Measurements from ENCODE around the gene CPSF4.

CPSF4 gene

DNA sequence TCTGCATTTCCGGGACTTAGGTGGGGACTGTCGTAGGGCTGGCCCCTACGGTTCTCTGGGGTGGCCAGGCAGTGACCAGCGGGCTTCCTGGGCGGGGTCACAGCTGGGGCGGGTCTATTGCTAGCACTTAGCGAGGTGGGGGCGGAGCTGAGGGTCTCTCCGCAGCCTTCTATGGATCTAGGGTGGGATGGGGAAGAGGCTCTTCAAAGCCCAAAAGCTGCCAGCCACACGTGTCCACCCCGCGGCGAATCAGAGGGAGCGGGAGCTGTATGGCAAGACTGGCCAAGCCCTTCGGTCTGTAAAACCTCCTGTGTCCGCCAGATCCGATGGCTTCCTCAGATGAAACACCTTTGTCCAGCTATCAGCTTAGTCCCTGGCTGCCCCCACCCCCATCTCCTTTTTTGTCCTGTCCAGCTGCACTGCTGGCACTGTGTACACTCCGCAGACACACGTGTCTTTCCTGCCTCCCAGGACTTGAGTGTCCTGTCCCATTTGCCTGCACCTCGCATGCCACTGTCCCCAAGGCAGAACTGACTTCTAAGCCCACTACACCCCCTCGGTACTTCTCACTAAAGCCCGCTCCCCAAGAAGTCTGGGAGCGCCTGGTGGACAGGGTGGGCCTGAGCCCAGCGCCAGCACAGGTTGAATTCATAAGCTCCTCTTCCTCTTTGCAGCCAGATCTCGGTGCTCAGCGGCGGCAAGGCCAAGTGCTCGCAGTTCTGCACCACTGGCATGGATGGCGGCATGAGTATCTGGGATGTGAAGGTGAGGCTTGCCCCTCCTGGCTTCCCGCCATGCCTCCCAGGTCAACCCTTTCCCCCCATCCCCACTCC lies 45.2 kb upstream of the CPSF4 start:
- ChIA-PET POLR2A (ENCODE audit: low non-redundant PET) (interaction anchor here (1.7 kb wide), 1 partner anchor 11 kb away, joined by 3 read pairs; no protein-coding TSS in a partner anchor), CTCF (no interaction called here)
- peak overlapping the region; percentile 79 for H3K27ac ChIP-seq
- DNase-seq (ENCODE audit: low spot score) = no peak
- TF ChIP-seq, protein P1, sequence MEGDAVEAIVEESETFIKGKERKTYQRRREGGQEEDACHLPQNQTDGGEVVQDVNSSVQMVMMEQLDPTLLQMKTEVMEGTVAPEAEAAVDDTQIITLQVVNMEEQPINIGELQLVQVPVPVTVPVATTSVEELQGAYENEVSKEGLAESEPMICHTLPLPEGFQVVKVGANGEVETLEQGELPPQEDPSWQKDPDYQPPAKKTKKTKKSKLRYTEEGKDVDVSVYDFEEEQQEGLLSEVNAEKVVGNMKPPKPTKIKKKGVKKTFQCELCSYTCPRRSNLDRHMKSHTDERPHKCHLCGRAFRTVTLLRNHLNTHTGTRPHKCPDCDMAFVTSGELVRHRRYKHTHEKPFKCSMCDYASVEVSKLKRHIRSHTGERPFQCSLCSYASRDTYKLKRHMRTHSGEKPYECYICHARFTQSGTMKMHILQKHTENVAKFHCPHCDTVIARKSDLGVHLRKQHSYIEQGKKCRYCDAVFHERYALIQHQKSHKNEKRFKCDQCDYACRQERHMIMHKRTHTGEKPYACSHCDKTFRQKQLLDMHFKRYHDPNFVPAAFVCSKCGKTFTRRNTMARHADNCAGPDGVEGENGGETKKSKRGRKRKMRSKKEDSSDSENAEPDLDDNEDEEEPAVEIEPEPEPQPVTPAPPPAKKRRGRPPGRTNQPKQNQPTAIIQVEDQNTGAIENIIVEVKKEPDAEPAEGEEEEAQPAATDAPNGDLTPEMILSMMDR (conservative IDR thresholded peaks at IDR 0.05; ENCODE audit: low read depth) = no peak

DNA sequence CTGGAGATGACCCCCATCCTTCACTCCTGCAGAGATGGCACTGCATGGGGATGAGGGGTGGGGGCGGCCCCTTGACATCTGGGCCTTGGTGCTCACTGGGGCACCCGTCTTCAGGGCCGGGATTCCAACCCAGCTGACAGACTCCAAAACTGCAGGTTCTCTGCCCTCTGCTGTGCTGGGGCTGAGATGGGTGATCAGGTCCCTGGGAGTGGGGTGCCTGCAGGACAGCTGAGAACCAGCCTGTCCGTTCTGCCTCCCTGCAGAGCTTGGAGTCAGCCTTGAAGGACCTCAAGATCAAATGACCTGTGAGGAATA lies 44.6 kb upstream of the CPSF4 start:
- CTCF ChIA-PET = no interaction called here
- DNase-seq (ENCODE audit: low spot score) = no peak
- H3K27ac ChIP-seq = peak overlapping the region; percentile 79
- POLR2A ChIA-PET (ENCODE audit: low non-redundant PET) = no interaction called here
- TF ChIP-seq, protein P1 (conservative IDR thresholded peaks at IDR 0.05; ENCODE audit: low read depth) = no peak

DNA sequence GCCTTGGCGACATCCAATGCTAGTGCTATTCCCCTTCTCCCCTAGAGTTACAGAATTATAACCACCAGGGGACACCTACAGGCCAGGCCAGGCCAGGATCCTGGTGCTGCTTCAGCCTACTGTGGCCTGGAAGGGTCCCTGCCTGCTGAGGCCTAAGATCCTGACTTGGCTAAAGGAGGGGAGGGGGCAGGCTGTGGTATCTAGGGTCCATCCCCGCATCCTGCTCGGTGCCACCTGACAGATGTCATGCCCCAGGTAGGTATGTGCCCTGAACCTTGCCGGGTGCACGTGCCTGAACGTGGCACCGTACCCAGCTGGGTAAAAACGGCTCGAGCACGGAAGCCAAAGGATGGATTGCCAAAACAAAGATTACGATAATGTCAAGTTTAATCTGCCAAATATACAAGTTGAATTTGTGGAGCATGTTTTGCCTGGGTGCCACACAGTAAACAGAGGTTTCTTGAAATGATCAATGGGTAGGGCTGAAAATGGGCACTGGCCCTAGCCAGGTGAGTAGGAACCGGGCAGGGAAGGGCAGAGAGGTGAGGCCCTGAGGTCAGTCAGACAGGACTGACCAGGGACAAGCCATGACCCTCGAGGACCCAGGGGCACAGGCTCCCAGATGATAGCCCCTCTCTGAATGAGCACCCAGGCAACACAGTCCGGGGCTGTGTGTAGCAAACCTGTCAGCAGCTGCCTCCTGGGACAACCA lies 43.0 kb upstream of the CPSF4 start:
- POLR2A ChIA-PET (ENCODE audit: low non-redundant PET) = no interaction called here
- peak overlapping the region; percentile 64 for H3K27ac ChIP-seq
- TF ChIP-seq, protein P1 (conservative IDR thresholded peaks at IDR 0.05; ENCODE audit: low read depth) = no peak
- CTCF ChIA-PET = no interaction called here
- DNase-seq (ENCODE audit: low spot score) = no peak

DNA sequence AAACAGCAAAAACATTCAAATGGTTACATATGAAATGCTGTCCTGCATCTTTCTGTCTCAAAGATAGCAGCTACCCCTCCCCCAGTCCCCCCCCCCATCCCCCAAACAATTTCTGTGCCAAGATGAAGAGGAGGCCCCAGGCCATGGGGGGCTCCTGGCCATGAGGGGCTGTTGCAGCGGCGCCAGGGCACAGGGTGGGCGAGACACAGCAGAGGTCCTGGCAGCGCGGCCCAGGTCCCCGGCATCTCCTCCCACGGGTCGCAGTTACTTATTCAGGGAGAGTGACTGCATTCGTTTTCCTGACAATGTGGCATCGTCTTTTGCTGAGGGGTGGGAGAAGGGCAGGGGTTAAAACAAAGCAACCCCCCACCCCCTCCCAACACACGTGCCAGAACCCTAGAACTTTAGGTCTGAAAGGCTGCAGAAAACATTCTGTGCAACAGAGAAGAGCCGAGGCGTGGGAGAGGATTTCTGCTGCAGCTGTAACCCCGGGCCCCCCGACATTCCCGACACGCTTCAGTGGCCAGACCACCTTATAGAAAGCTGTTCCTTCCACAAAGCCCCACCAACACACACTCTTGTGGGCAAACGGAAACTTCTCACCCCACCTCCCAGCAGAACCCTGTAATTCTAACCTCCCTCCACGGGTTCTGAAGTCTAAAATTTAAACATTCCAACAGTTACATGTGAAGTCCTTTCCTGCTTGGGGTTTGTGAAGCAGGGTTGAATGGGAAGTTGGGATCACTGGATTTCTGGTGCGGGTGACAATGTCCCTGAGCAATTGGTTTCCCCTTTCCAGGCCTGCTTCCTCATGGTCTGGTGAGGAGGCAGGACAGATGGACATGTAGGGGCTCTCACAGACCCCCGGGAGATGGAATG lies 42.1 kb upstream of the CPSF4 start:
- H3K27ac ChIP-seq = peak overlapping the region; percentile 64
- TF ChIP-seq, protein P1 (conservative IDR thresholded peaks at IDR 0.05; ENCODE audit: low read depth) = no peak
- ChIA-PET POLR2A (ENCODE audit: low non-redundant PET) (no interaction called here), CTCF (no interaction called here)
- DNase-seq (ENCODE audit: low spot score) = no peak

DNA sequence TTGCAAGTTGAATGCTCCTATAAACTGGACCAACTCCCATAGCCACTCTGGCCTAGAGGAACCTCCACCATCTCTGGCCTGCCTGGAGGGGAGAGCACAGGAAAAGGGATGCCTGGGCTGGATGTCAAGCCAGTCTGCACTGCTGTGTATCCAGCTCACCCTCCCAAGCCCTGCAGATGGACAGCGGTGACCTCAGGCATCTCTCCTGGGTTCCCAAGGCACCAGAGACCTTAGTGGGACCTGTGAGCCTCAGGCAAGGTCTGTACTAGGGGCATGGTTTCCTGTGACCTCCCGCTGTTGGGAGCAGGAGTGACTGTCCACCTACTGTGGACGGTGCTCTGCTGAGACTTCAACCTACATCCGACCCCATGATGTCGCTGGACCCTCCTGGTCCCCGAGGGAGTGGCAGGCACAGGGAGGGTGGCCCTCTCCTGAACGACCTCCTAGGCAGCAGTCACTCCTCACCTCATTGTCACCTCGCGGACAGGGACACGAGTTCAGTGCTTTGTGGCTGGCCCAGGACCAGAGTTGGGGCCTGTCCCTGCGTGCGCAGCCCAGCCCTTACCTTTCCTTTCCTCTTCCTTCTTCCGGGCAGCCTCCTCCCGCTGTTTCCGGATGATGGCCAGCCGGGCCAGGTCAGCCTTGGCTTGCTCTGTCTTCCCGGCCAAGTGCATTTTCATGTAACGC lies 41.3 kb upstream of the CPSF4 start:
- CTCF ChIA-PET = no interaction called here

More for the DNA sequence above, 41.3 kb upstream of the CPSF4 start:
- TF ChIP-seq, protein P1 (conservative IDR thresholded peaks at IDR 0.05; ENCODE audit: low read depth) = no peak
- H3K27ac ChIP-seq = peak overlapping the region; percentile 64
- no peak for DNase-seq (ENCODE audit: low spot score)
- POLR2A ChIA-PET (ENCODE audit: low non-redundant PET) = no interaction called here

Measured in RWPE1 (cell line).